Small intestine (tissue), 7 donors: ENCODE measurements around the gene CD164L2. TPM values are rescaled to one million over a fixed set of nuclear protein-coding genes. Genes with fewer than 3 reads are reported as not detected.
A peak's percentile ranks its signal among the peaks of the same experiment; 100 is the strongest.

ENCODE experiments used
- DNase-seq, 2 donors: peaks; one replicate each; pipeline versions ENCODE4 v3.0.0 to v3.0.0-alpha.2; 2013
- FAIRE-seq: peaks from 2 replicates; lab custom pipeline; 2012; peaks lifted over from hg19 to GRCh38; lab: Jason Lieb, UNC
- H3K27ac ChIP-seq, 3 donors: one replicate each; pipeline ENCODE4 v1.5.1; 2013; ENCODE audit warnings: low read length in 2 of 3, mild to moderate bottlenecking in 2 of 3, control low read depth in 1 of 3, inconsistent platforms in 1 of 3, low read depth in 1 of 3, moderate library complexity in 1 of 3
- H3K27me3 ChIP-seq, 3 donors: one replicate each; pipeline ENCODE4 v1.6.1; 2013; ENCODE audit warnings: low read length in 3 of 3, inconsistent platforms in 1 of 3; ENCODE audit not compliant: control insufficient read depth in 3 of 3, insufficient read depth in 3 of 3
- H3K36me3 ChIP-seq, 3 donors: one replicate each; pipeline ENCODE4 v1.6.1; 2013; ENCODE audit warnings: low read length in 3 of 3, inconsistent platforms in 1 of 3, low read depth in 1 of 3, mild to moderate bottlenecking in 1 of 3, moderate library complexity in 1 of 3; ENCODE audit not compliant: control insufficient read depth in 3 of 3, insufficient read depth in 2 of 3
- H3K4me1 ChIP-seq, 3 donors: one replicate each; pipeline ENCODE4 v1.6.1; 2013; ENCODE audit warnings: low read length in 2 of 3, inconsistent platforms in 1 of 3, low read depth in 1 of 3, mild to moderate bottlenecking in 1 of 3, moderate library complexity in 1 of 3; ENCODE audit not compliant: control insufficient read depth in 3 of 3, insufficient read depth in 2 of 3
- H3K4me3 ChIP-seq, 3 donors: one replicate each; pipeline ENCODE4 v1.5.1; 2013; ENCODE audit warnings: low read length in 3 of 3, control low read depth in 1 of 3, inconsistent platforms in 1 of 3, low read depth in 1 of 3, mild to moderate bottlenecking in 1 of 3, moderate library complexity in 1 of 3
- H3K9me3 ChIP-seq, 2 donors: one replicate each; pipeline ENCODE4 v1.6.1; 2013; ENCODE audit warnings: low read depth in 1 of 2, low read length in 1 of 2; ENCODE audit not compliant: control insufficient read depth in 2 of 2, insufficient read depth in 1 of 2
- WGBS, 3 donors: extraction: QIAGEN DNeasy Blood & Tissue Kit; methylation state at CpG; one replicate each; pipeline ENCODE4 v1.1.7; 2013; 5-methylcytosine and 5-hydroxymethylcytosine counted together
- polyA plus RNA-seq, 4 donors: library from polyadenylated mRNA; stranded (reverse) in 3 of 4; unstranded in 1 of 4; fragments of 200-250 nt in 3 of 4; fragments of 120-200 nt in 1 of 4; gene quantifications; one replicate each; pipeline versions ENCODE4 v1.2.1 to v1.2.3, GENCODE V29; 2013
- donor health status: healthy with polysubstance abuse.
- donor health status: control.
- donor health status: control.
- donor health status: Bipolar disorder and iron deficiency.
- donor health status: healthy.

CD164L2 gene
- polyA plus RNA-seq, 4 donors, result 0.03 to 0.04 TPM; not detected in 2

DNA sequence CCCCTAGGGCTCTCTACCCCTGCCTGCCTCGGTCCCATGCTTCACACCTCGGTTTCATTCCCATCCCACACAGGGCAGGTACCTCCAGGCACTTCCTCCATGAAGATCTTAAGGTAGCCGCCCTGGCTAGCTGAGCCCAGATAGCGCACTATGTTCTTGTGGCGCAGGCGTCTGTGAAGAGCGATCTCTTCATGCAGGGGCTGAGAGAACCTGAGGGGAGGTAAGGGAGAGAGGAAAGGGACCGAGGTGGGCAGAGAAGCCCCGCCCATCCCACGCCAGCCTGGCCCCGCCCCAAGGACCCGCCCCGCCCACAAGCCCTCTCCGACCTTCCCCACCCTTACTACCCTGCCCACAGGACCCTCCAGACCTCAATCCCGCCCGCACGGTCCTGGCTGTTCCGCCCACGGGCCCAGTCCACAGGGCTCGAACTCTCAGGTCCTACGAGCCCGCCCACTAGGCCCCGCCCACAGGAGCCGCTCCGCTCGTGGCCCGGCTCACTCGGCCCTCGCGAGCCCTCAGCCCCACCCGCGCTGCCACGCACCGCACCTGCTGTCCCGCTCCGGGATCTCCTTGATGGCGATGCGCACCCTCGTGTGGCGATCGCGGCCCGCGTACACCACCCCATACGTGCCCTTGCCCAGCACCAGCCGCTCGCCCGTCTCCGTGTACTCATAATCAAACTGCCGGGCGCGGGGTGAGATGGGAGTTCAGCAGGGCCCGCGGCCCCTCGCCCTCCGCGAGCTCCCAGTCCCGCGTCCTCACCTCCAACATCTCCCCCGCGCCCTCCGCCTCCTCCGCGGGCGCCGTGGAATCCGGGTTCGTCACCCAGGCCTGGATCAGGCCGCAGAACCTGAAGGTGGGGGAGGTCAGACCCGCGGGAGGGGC, 22.7 kb downstream of the CD164L2 start:
- peaks cover 0 to 30% (median 4%) of the 10 kb centered on the region in 3 donors for H3K4me1 ChIP-seq
- H3K27me3 ChIP-seq, result peaks cover 0 to 35% (median 0%) of the 10 kb centered on the region in 3 donors
- peak overlapping the region in 2 of 3 donors; percentile 24 to 33 for H3K4me3 ChIP-seq
- FAIRE-seq (no peak), DNase-seq (peak in 1 of 2 donors; percentile 59)
- no peaks in the 10 kb centered on the region for H3K9me3 ChIP-seq
- WGBS, 3 donors, result 21 to 32% (median 24%) methylated on average over 50 to 71 of the region's 71 CpGs
- peaks cover 0 to 20% (median 4%) of the 10 kb centered on the region in 3 donors for H3K36me3 ChIP-seq
- H3K27ac ChIP-seq, result no peak overlapping the region

- 35 to 58% (median 45%) methylated on average over 9 of the region's 9 CpGs for WGBS, 3 donors
- FAIRE-seq (no peak), DNase-seq (no peak)
- Histone ChIP-seq H3K27ac (no peak overlapping the region), H3K4me3 (peak overlapping the region in 1 of 3 donors; percentile 24), H3K27me3 (peaks cover 0 to 35% (median 0%) of the 10 kb centered on the region in 3 donors), H3K36me3 (peaks cover 0 to 24% (median 4%) of the 10 kb centered on the region in 3 donors), H3K9me3 (no peaks in the 10 kb centered on the region), H3K4me1 (peaks cover 0 to 25% (median under 1%) of the 10 kb centered on the region in 3 donors)
These were observed 23.3 kb downstream of the CD164L2 start for GRCh38 chr1:27359822-27360158.

DNA sequence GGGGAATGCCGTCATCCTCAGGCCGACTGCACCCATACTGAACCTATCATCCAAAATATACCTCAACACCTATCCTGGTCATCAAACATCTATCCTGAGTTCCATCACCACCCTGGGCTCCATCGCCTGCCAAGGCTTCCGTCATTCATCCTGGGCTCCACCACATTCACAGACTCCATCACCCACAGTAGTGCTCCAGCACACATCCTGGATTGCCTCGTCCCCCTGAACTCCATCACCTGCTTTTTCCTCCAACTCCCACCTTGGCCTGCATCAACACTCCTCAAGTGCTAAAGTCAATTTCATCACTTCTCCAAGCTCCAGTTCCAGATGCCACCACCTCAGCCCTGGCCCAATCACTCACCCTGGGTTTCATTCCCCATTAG, 24.2 kb downstream of the CD164L2 start:
- Histone ChIP-seq H3K27ac (no peak overlapping the region), H3K27me3 (peaks cover 0 to 35% (median 0%) of the 10 kb centered on the region in 3 donors), H3K4me1 (peaks cover 0 to 21% (median 0%) of the 10 kb centered on the region in 3 donors), H3K36me3 (peaks cover 0 to 26% (median 4%) of the 10 kb centered on the region in 3 donors), H3K4me3 (no peak overlapping the region), H3K9me3 (no peaks in the 10 kb centered on the region)
- FAIRE-seq (no peak), DNase-seq (no peak)
- WGBS, 3 donors, result 96 to 97% (median 97%) methylated on average over 5 of the region's 5 CpGs

GRCh38 chr1:27358038-27358927, 24.9 kb downstream of the CD164L2 start:
- FAIRE-seq, result no peak
- no peaks in the 10 kb centered on the region for H3K9me3 ChIP-seq
- no peak for DNase-seq
- 85 to 91% (median 86%) methylated on average over 20 to 21 of the region's 21 CpGs for WGBS, 3 donors
- H3K36me3 ChIP-seq, result peaks cover 0 to 24% (median 4%) of the 10 kb centered on the region in 3 donors
- H3K4me1 ChIP-seq, result peaks cover 0 to 25% (median 0%) of the 10 kb centered on the region in 3 donors
- H3K4me3 ChIP-seq, result no peak overlapping the region
- no peak overlapping the region for H3K27ac ChIP-seq
- H3K27me3 ChIP-seq, result peaks cover 0 to 35% (median 0%) of the 10 kb centered on the region in 3 donors

GRCh38 chr1:27357281-27358037, 25.7 kb downstream of the CD164L2 start:
- Histone ChIP-seq H3K4me3 (peak overlapping the region; percentile 22 to 45 (median 35)), H3K9me3 (no peaks in the 10 kb centered on the region), H3K36me3 (peaks cover 0 to 19% (median 4%) of the 10 kb centered on the region in 3 donors), H3K27me3 (peaks cover 0 to 35% (median 0%) of the 10 kb centered on the region in 3 donors), H3K27ac (no peak overlapping the region), H3K4me1 (peaks cover 0 to 25% (median 0%) of the 10 kb centered on the region in 3 donors)
- peak; percentile 65 to 83 for DNase-seq
- FAIRE-seq, result no peak
- WGBS, 3 donors, result 7 to 28% (median 14%) methylated on average over 34 to 40 of the region's 40 CpGs

GRCh38 chr1:27356619-27357280, 26.4 kb downstream of the CD164L2 start:
- Histone ChIP-seq H3K27me3 (peaks cover 0 to 35% (median 0%) of the 10 kb centered on the region in 3 donors), H3K27ac (no peak overlapping the region), H3K4me3 (peak overlapping the region in 1 of 3 donors; percentile 45), H3K36me3 (peaks cover 0 to 15% (median 4%) of the 10 kb centered on the region in 3 donors), H3K9me3 (no peaks in the 10 kb centered on the region), H3K4me1 (peaks cover 0 to 25% (median 0%) of the 10 kb centered on the region in 3 donors)
- FAIRE-seq, result no peak
- WGBS, 3 donors, result 18 to 67% (median 40%) methylated on average over 29 to 37 of the region's 37 CpGs
- DNase-seq, result peak in 1 of 2 donors; percentile 70

GRCh38 chr1:27356277-27356618, 26.9 kb downstream of the CD164L2 start:
- peaks cover 0 to 15% (median 4%) of the 10 kb centered on the region in 3 donors for H3K36me3 ChIP-seq
- no peak overlapping the region for H3K4me3 ChIP-seq
- 85 to 91% (median 86%) methylated on average over 13 of the region's 13 CpGs for WGBS, 3 donors
- DNase-seq (no peak), FAIRE-seq (no peak)
- peaks cover 0 to 30% (median 0%) of the 10 kb centered on the region in 3 donors for H3K4me1 ChIP-seq
- H3K9me3 ChIP-seq, result no peaks in the 10 kb centered on the region
- H3K27me3 ChIP-seq, result peaks cover 0 to 34% (median 0%) of the 10 kb centered on the region in 3 donors
- H3K27ac ChIP-seq, result no peak overlapping the region
